Measurements from ENCODE around the gene IL17RA. TPM values are rescaled to one million over a fixed set of nuclear protein-coding genes. Genes with fewer than 3 reads are reported as not detected.

Gene IL17RA
- total RNA-seq, 3 donors from 2014 or later (not counting 1 experiment from before 2014, with no cell fraction given) = 22.1 to 42.6 (median 28.7) TPM

GRCh38 chr22:17043521-17043920, 41.3 kb upstream of the IL17RA start:
- H3K4me1 ChIP-seq (ENCODE audit: control insufficient read depth, insufficient read depth, low read length) = no peaks in the 10 kb centered on the region
- H3K9me3 Mint-ChIP-seq = no peaks in the 10 kb centered on the region
- no peak overlapping the region for H3K4me3 ChIP-seq (ENCODE audit: low read length)
- H3K4me3 Mint-ChIP-seq = no peak overlapping the region
- H3K27me3 Mint-ChIP-seq (ENCODE audit: low read depth in 2 of 2) = peaks cover 7 to 13% of the 10 kb centered on the region in 2 donors
- no peak for DNase-seq
- TF ChIP-seq CTCF (IDR thresholded peaks at IDR 0.05) = no peak
- H3K27ac ChIP-seq (ENCODE audit: low read length) = no peak overlapping the region
- no peak overlapping the region for H3K27ac Mint-ChIP-seq
- no peaks in the 10 kb centered on the region for H3K36me3 ChIP-seq (ENCODE audit: control insufficient read depth, insufficient read depth, low read length)
- no peaks in the 10 kb centered on the region for H3K9me3 ChIP-seq (ENCODE audit: control insufficient read depth, insufficient read depth, low read length)
- no peaks in the 10 kb centered on the region for H3K27me3 ChIP-seq (ENCODE audit: control insufficient read depth, insufficient read depth, low read length)
- no peaks in the 10 kb centered on the region for H3K36me3 Mint-ChIP-seq
- ATAC-seq = no peak
- intact Hi-C loops (cut with micrococcal nuclease) = no loop called here
- no peaks in the 10 kb centered on the region for H3K4me1 Mint-ChIP-seq

GRCh38 chr22:17046566-17047348, 38.0 kb upstream of the IL17RA start:
- intact Hi-C loops (cut with micrococcal nuclease) = no loop called here
- H3K9me3 Mint-ChIP-seq = no peaks in the 10 kb centered on the region

GRCh38 chr22:17047656-17048055, 37.1 kb upstream of the IL17RA start:
- Mint-ChIP-seq H3K4me3 (no peak overlapping the region), H3K27ac (no peak overlapping the region), H3K9me3 (no peaks in the 10 kb centered on the region), H3K27me3 (ENCODE audit: low read depth in 2 of 2) (peaks cover 10 to 17% of the 10 kb centered on the region in 2 donors), H3K36me3 (no peaks in the 10 kb centered on the region), H3K4me1 (no peaks in the 10 kb centered on the region)
- H3K27ac ChIP-seq (ENCODE audit: low read length) = no peak overlapping the region
- intact Hi-C loops (cut with micrococcal nuclease) = no loop called here
- no peak for TF ChIP-seq CTCF (IDR thresholded peaks at IDR 0.05)
- no peak for DNase-seq
- no peaks in the 10 kb centered on the region for H3K9me3 ChIP-seq (ENCODE audit: control insufficient read depth, insufficient read depth, low read length)
- WGBS (ENCODE audit: insufficient coverage) = 88% methylated on average over 1 of the region's 1 CpG
- no peak for ATAC-seq
- H3K27me3 ChIP-seq (ENCODE audit: control insufficient read depth, insufficient read depth, low read length) = no peaks in the 10 kb centered on the region
- no peaks in the 10 kb centered on the region for H3K4me1 ChIP-seq (ENCODE audit: control insufficient read depth, insufficient read depth, low read length)
- H3K4me3 ChIP-seq (ENCODE audit: low read length) = no peak overlapping the region
- H3K36me3 ChIP-seq (ENCODE audit: control insufficient read depth, insufficient read depth, low read length) = no peaks in the 10 kb centered on the region

More at GRCh38 chr22:17046566-17047348, 38.0 kb upstream of the IL17RA start:
- no peaks in the 10 kb centered on the region for H3K9me3 ChIP-seq (ENCODE audit: control insufficient read depth, insufficient read depth, low read length)
- no peak overlapping the region for H3K4me3 ChIP-seq (ENCODE audit: low read length)
- WGBS (ENCODE audit: insufficient coverage) = 75% methylated on average over 1 of the region's 5 CpGs
- H3K36me3 ChIP-seq (ENCODE audit: control insufficient read depth, insufficient read depth, low read length) = no peaks in the 10 kb centered on the region
- no peak for ATAC-seq
- Mint-ChIP-seq H3K27ac (no peak overlapping the region), H3K27me3 (ENCODE audit: low read depth in 2 of 2) (peaks cover 10 to 17% of the 10 kb centered on the region in 2 donors), H3K36me3 (no peaks in the 10 kb centered on the region), H3K4me1 (no peaks in the 10 kb centered on the region), H3K4me3 (no peak overlapping the region)
- H3K27ac ChIP-seq (ENCODE audit: low read length) = no peak overlapping the region
- H3K4me1 ChIP-seq (ENCODE audit: control insufficient read depth, insufficient read depth, low read length) = no peaks in the 10 kb centered on the region
- H3K27me3 ChIP-seq (ENCODE audit: control insufficient read depth, insufficient read depth, low read length) = no peaks in the 10 kb centered on the region
- TF ChIP-seq CTCF (IDR thresholded peaks at IDR 0.05) = no peak
- no peak for DNase-seq

- no peak overlapping the region for H3K4me3 Mint-ChIP-seq
- H3K9me3 Mint-ChIP-seq = no peaks in the 10 kb centered on the region
- TF ChIP-seq CTCF (IDR thresholded peaks at IDR 0.05) = no peak
- peaks cover 6 to 18% of the 10 kb centered on the region in 2 donors for H3K27me3 Mint-ChIP-seq (ENCODE audit: low read depth in 2 of 2)
- Histone ChIP-seq H3K9me3 (ENCODE audit: control insufficient read depth, insufficient read depth, low read length) (no peaks in the 10 kb centered on the region), H3K4me1 (ENCODE audit: control insufficient read depth, insufficient read depth, low read length) (peaks cover 4% of the 10 kb centered on the region), H3K4me3 (ENCODE audit: low read length) (no peak overlapping the region), H3K27me3 (ENCODE audit: control insufficient read depth, insufficient read depth, low read length) (no peaks in the 10 kb centered on the region), H3K36me3 (ENCODE audit: control insufficient read depth, insufficient read depth, low read length) (no peaks in the 10 kb centered on the region), H3K27ac (ENCODE audit: low read length) (no peak overlapping the region)
- 91% methylated on average over 5 of the region's 5 CpGs for WGBS (ENCODE audit: insufficient coverage)
- no peak for ATAC-seq
- H3K4me1 Mint-ChIP-seq = peaks cover 4 to 7% of the 10 kb centered on the region in 2 donors
- no peak overlapping the region for H3K27ac Mint-ChIP-seq
- H3K36me3 Mint-ChIP-seq = no peaks in the 10 kb centered on the region
- no peak for DNase-seq
- intact Hi-C loops (cut with micrococcal nuclease) = no loop called here
Measured at GRCh38 chr22:17056058-17056457, 28.7 kb upstream of the IL17RA start.

All from natural killer cell (primary cell).